ENCODE results near the gene ADAP2.

Gene ADAP2

GRCh38 chr17:30981531-30982519, 60.1 kb downstream of the ADAP2 start:
- no peak for DNase-seq (ENCODE audit: low spot score)

DNA sequence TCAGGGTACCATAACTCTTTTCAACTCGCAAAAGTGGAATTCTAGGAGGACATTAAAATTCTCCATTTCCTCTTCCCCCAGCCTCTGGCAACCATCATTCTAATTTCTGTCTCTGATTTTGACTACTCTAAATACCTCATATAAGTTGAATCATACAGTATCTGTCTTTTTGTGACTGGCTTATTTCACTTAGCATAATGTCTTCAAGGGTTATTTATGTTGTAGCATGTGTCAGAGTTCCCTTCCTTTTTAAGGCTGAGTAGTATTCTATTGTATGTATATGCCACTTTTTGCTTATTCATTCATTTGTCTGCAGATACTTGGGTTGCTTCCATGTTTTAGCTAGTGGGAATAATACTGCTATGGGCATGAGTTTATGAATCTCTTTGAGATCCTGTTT, 61.1 kb downstream of the ADAP2 start:
- no peak for DNase-seq (ENCODE audit: low spot score)
- TF ChIP-seq, protein P1, sequence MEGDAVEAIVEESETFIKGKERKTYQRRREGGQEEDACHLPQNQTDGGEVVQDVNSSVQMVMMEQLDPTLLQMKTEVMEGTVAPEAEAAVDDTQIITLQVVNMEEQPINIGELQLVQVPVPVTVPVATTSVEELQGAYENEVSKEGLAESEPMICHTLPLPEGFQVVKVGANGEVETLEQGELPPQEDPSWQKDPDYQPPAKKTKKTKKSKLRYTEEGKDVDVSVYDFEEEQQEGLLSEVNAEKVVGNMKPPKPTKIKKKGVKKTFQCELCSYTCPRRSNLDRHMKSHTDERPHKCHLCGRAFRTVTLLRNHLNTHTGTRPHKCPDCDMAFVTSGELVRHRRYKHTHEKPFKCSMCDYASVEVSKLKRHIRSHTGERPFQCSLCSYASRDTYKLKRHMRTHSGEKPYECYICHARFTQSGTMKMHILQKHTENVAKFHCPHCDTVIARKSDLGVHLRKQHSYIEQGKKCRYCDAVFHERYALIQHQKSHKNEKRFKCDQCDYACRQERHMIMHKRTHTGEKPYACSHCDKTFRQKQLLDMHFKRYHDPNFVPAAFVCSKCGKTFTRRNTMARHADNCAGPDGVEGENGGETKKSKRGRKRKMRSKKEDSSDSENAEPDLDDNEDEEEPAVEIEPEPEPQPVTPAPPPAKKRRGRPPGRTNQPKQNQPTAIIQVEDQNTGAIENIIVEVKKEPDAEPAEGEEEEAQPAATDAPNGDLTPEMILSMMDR (IDR thresholded peaks at IDR 0.05; ENCODE audit: extremely low read depth, missing control alignments) = no peak

More at GRCh38 chr17:30981531-30982519, 60.1 kb downstream of the ADAP2 start:
- TF ChIP-seq, protein P1 (IDR thresholded peaks at IDR 0.05; ENCODE audit: extremely low read depth, missing control alignments) = no peak

- DNase-seq (ENCODE audit: low spot score) = no peak
- TF ChIP-seq, protein P1 (IDR thresholded peaks at IDR 0.05; ENCODE audit: extremely low read depth, missing control alignments) = no peak
Measured at GRCh38 chr17:30990458-30990857, 68.7 kb downstream of the ADAP2 start.

- TF ChIP-seq, protein P1 (IDR thresholded peaks at IDR 0.05; ENCODE audit: extremely low read depth, missing control alignments) = no peak
- DNase-seq (ENCODE audit: low spot score) = no peak
Measured at GRCh38 chr17:30992551-30992950, 70.8 kb downstream of the ADAP2 start.

GRCh38 chr17:30995347-30995746, 73.6 kb downstream of the ADAP2 start:
- no peak for DNase-seq (ENCODE audit: low spot score)
- TF ChIP-seq, protein P1 (IDR thresholded peaks at IDR 0.05; ENCODE audit: extremely low read depth, missing control alignments) = no peak

DNA sequence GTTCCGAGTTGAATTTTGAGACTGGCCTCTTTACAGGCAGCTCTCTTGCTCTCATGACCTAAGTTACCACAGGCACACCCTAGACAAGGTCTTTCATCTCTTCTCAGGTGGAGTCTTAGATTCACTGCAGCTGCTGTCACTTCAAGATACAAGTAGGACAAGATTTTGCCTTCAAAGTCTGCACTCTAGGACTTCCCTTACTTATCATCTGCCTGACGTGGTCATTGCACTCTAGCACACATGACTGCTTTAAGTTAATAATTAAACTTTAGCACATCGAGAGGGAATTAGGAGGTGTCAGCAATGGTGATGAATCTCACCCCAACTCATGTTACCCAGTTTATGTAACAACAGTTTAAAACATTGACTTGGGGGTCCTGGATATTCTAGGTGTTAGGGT, 74.7 kb downstream of the ADAP2 start:
- DNase-seq (ENCODE audit: low spot score) = no peak
- TF ChIP-seq, protein P1 (IDR thresholded peaks at IDR 0.05; ENCODE audit: extremely low read depth, missing control alignments) = no peak

- DNase-seq (ENCODE audit: low spot score) = no peak
- TF ChIP-seq, protein P1 (IDR thresholded peaks at IDR 0.05; ENCODE audit: extremely low read depth, missing control alignments) = no peak
Measured at GRCh38 chr17:30997270-30997669, 75.5 kb downstream of the ADAP2 start.
